Epithelial cell of esophagus (primary cell): ENCODE data around the gene GTF2IRD2.
"Not testable (repeated sequence)": the region's sequence is repeated elsewhere in the genome, so short reads cannot be mapped to it uniquely, and the experiment has no call there.

Experiments
- DNase-seq: peaks from one replicate; pipeline ENCODE4 v3.0.0; 2010; ENCODE audit warnings: low read depth
- H3K4me3 ChIP-seq: 2 replicates; pipeline ENCODE4 v1.5.1; 2011; ENCODE audit warnings: mild to moderate bottlenecking, low read length, control low read depth

GTF2IRD2 gene

GRCh38 chr7:74850833-74851721 is at the start of gene GTF2IRD2:
Gene GTF2IRD2, minus strand, starts transcription at chr7:74851605. Its CDS starts 15,227 bp downstream, at chr7:74836378.
- H3K4me3 ChIP-seq, DNase-seq: not testable (repeated sequence)

DNA sequence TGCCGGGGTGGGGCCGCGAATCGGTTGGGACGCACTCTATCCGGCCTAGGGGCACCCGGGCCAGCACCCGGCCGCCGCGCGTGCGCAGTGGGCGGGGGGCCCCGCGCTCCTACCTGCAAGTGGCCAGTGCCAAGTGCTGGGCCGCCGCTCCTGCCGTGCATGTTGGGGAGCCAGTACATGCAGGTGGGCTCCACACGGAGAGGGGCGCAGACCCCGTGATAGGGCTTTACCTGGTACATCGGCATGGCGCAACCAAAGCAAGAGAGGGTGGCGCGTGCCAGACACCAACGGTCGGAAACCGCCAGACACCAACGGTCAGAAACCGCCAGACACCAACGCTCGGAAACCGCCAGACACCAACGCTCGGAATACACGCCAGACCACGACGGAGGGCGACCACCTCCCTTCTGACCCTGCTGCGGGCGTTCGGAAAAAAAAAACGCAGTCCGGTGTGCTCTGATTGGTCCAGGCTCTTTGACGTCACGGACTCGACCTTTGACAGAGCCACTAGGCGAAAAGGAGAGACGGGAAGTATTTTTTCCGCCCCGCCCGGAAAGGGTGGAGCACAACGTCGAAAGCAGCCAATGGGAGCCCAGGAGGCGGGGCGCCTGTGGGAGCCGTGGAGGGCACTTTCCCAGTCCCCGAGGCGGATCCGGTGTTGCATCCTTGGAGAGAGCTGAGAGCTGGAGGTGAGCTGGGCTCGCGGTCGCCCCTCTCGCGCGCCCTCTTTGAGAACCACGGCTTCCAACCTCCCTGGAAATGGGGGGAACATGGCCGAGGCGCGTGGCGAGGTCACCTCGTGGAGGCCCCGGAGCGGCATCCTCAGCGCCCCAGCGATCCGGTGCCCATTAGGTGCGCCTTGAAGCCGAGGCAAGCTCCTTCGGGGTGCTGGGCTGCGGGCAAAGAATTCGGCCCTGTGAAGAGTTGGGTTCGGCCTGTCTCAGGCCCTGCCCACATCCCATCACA is 39.0 kb upstream of the GTF2IRD2 start:
- DNase-seq = peak; percentile 82
- H3K4me3 ChIP-seq = peak overlapping the region; percentile 52

DNA sequence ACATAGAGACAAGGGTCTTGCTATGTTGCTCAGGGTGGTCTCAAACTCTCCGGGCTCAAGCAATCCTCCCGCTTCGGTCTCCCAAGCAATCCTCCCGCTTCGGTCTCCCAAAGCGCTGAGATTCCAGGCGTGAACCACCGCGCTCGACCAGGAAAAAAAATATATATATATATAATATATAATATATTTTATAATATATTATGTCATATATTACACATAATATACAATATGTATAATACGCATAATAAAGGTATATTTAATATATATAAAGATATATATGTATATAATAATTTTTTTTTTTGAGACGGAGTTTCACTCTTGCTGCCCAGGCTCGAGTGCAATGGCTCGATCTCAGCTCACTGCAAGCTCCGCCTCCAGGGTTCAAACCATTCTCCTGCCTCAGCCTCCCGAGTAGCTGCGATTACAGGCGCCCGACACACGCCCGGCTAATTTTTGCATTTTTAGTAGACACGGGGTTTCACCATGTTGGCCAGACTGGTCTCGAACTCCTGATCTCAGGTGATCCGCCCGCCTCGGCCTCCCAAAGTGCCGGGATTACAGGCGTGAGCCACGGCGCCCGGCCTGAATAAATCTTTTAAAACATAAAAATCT is 38.2 kb upstream of the GTF2IRD2 start:
- peak overlapping the region; percentile 27 for H3K4me3 ChIP-seq
- DNase-seq = not testable (repeated sequence)

DNA sequence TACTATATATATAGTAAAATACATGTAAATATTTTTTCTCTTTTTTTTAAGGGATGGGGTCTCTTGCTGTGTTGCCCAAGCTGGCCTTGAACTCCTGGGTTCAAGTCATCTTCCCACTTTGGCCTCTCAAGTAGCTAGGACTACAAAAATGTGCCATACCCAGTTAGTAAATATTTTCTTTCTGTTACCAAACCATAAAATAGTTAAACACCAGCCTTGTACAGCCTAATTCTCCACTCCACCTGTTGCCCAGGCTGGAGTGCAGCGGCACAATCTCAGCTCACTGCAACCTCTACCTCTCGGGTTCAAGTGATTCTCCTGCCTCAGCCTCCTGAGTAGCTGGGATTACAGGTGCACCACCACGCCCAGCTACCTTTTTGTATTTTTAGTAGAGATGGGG is 33.9 kb upstream of the GTF2IRD2 start:
- DNase-seq, H3K4me3 ChIP-seq: not testable (repeated sequence)

GRCh38 chr7:74882110-74882509 is 30.7 kb upstream of the GTF2IRD2 start:
- not testable (repeated sequence) for H3K4me3 ChIP-seq, DNase-seq

- DNase-seq, H3K4me3 ChIP-seq: not testable (repeated sequence)
Measured at GRCh38 chr7:74874748-74875512, 23.5 kb upstream of the GTF2IRD2 start.

GRCh38 chr7:74874104-74874747 is 22.8 kb upstream of the GTF2IRD2 start:
- DNase-seq, H3K4me3 ChIP-seq: not testable (repeated sequence)

DNA sequence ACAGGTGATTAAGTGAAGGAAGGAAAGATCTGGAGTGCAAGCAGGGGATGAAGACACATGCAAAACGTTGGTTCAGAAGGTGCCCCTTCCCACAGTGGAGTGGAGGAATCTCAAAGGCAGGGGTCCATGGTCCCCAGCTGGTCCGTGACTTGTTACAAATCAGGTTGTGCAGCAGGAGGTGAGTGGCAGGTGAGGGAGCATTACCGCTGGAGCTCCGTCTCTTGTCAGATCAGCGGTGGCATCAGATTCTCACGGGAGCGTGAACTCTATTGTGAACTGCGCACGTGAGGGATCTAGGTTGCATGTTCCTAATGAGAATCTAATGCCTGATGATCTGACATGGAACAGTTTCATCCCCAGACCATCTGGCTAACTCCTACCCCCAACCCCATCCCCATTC is 21.1 kb upstream of the GTF2IRD2 start:
- DNase-seq, H3K4me3 ChIP-seq: not testable (repeated sequence)

- not testable (repeated sequence) for DNase-seq, H3K4me3 ChIP-seq
Measured at GRCh38 chr7:74865777-74866176, 14.4 kb upstream of the GTF2IRD2 start.

DNA sequence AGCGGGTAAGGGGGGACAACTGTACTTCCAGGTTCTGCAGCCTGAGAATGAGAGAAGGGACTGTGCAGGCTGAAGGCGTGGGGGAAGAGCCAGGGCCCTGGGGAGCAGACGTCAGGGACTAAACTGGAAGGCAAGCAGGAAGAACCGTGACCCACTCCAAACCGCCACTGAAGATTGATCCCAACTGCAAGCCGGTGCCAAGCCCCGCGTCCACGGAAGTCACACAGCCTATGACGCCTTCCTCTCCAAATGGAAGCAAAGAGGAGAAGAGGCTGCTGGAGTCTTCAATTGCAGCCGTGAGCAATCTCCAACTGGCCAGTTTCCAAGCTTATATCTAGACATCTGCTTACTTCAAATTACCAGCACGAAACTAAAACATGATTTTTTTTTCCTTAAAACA is 1.6 kb downstream of the GTF2IRD2 start:
- H3K4me3 ChIP-seq, DNase-seq: not testable (repeated sequence)

- not testable (repeated sequence) for H3K4me3 ChIP-seq, DNase-seq
Measured at GRCh38 chr7:74830411-74830810, 21.0 kb downstream of the GTF2IRD2 start.

- not testable (repeated sequence) for H3K4me3 ChIP-seq, DNase-seq
Measured at GRCh38 chr7:74829959-74830358, 21.4 kb downstream of the GTF2IRD2 start.

DNA sequence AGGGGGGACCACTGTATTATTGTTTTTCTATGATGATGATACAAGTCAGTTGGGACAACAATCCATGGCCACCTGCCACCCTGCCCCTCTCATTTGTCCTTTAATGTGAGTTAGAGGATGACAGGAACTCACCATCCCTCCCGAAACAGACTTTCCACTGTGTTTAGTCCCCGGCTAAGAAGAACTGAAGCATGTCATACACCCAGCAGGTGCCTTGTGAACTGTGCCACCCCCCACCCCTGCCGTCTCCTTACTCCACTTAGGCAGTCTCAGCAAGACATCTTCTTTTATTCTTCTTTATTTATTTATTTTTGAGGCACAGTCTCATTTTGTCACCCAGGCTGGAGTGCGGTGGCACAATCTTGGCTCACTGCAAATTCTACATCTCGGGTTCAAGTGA is 30.1 kb downstream of the GTF2IRD2 start:
- not testable (repeated sequence) for H3K4me3 ChIP-seq, DNase-seq

DNA sequence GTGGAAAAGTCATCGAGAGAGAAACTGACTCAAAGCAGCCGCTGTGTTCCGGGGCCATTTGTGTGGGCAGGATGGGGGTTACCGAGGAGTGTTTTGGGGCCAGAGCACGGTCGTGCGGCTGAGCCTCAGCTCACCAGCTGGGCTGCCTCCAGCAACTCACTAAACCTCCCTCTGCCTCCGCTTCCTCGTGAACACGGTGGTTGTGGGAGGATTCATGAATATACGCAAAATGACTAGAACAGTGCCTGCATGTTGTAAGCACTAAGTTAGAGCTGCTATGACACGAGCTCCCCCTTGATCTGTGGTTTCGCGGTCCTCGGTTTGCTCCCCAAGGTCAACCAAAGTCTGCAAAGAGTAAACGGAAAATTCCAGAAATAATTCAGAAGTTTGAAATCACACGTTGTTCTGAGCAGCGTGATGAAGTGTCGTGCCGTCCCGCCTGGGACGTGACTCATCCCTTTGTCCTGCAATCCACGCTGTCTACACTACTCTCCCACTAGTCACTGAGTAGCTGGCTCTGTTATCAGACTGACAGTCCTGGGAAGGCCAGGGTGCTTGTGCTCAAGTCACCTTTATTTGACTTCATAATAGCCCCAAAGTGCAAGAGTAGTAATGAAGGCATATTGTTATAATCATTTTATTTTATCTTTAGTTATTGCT is 31.1 kb downstream of the GTF2IRD2 start:
- DNase-seq = not testable (repeated sequence)

DNA sequence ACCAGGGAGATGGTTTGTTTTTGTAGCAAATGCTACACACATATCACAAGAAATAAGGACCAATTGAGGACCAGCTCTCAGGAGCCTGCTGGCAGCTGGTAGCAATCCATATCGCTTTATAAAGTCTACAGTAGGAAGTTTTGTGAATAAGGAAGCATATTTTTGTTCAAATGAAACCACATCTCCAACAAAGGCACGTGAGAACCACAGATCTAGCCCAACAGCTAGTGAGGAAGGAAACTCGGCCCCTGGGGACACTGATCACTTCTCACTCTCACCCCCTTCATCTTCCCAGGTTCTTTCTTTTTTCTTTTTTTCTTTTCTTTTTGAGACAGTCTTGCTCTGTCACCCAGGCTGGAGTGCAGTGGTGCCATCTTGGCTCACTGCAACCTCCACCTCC is 35.5 kb downstream of the GTF2IRD2 start:
- H3K4me3 ChIP-seq, DNase-seq: not testable (repeated sequence)

More for the DNA sequence above, 31.1 kb downstream of the GTF2IRD2 start:
- H3K4me3 ChIP-seq = not testable (repeated sequence)

DNA sequence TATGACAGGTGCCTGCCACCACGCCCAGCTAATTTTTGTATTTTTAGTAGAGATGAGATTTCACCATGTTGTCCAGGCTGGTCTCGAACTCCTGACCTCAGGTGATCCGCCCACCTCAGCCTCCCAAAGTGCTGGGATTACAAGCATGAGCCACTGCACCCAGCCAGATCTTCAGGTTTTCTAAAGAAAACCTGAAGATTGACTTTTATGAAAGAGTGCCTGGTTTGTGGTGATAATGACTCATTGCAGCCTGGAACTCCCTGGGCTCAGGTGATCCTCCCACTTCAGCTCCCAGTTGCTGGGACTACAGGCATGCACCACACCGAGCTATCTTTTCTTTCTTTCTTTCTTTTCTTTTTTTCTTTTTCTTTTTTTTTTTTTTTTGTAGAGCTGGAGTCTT is 52.8 kb downstream of the GTF2IRD2 start:
- not testable (repeated sequence) for H3K4me3 ChIP-seq, DNase-seq

GRCh38 chr7:74797848-74798622 is 53.4 kb downstream of the GTF2IRD2 start:
- H3K4me3 ChIP-seq, DNase-seq: not testable (repeated sequence)
